ENCODE measurements around the gene APH1B. TPM values are rescaled to one million over a fixed set of nuclear protein-coding genes. Genes with fewer than 3 reads are reported as not detected.

Gene APH1B
- total RNA-seq, 2 donors from 2014 or later: 20.9 to 21.2 TPM

DNA sequence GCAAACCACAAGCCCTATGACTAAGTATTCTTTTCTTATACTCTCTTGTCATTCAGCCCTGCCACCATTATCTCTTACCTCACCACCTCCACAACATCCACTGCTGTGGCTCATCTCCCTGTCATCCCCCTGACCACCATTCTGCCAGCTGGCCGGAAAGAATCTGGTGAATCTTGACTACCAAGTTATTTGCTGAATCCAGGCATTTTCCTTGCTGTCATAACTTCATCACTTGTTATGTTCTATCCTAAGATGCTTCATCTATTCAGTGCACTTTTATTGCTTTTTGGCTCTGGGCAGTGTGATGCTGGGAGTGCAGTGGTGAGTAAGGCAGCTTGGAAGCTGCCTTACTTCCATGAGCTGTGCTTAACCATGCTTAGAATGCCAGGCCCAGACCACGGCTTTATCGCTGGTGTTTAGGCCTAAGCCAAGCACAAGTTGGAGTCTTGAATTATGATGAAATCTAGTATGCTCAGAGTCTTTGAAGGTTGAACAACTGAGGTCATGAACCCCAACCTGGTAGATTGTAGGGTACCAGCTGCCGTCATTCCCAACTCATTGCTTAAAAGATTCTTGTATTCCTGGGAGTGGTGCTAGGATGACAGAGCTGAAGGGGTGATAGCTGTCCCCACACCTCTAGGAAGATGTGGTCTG is 27.0 kb upstream of the APH1B start:
- no peak for DNase-seq (ENCODE audit: low spot score)
- intact Hi-C loops (cut with DNase I): no loop called here

DNA sequence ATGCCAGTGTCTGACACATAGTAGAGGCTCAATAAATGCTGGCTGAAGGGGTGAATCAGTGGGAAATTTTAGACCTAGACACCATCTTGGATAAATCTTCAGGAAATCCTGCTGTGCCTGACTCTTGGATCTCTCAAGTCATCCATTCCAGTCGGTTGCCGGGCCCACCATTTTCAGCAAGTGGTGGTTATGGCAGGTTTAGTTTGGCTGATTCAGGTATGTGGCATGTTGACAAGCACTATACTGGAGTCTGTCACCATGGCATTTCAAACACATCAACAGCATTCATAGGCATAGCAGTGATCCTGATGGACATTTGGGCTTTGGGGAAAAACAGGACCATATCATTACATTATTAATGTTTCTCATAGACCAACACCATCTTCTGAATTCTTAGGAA is 25.7 kb upstream of the APH1B start:
- DNase-seq (ENCODE audit: low spot score): no peak
- intact Hi-C loops (cut with DNase I): no loop called here

DNA sequence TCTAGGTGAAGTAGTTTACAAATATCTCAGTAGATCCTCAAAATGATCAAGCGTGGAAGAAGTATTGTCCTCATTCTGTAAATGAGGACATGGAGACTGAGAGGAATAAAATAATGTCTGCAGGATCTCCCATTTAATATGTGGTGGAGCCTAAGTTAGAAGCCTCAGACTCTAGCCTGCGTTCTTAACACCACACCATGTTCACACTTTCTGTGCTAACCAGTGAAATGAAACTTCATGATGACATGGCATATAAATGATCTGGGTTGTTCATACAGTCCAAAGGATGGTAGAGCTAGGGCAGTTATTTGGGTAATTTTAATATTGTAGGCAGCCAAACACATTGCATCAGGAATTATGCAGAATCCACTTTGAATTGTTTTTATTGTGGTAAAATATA is 25.1 kb upstream of the APH1B start:
- intact Hi-C loops (cut with DNase I): no loop called here

DNA sequence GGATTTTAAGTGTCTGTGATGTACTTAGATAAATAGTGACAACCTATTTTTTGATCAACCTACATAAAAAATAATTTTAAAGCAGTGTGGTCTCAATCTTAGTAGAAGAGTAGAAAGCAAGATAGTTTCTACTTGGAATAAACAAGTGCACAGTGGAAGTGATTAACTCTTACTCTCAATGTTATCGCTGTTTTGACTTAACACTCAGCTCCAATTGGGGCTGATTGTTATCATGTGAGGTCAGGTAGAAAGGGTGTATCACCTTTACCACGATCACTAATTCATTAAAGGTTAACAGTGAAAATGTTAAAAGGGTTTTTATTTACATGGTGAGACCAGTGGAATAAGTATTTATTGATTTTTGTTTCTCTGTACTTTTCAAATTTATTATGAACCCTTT is 22.4 kb upstream of the APH1B start:
- DNase-seq (ENCODE audit: low spot score): no peak
- intact Hi-C loops (cut with DNase I): no loop called here

More for the DNA sequence above, 25.1 kb upstream of the APH1B start:
- DNase-seq (ENCODE audit: low spot score): no peak

DNA sequence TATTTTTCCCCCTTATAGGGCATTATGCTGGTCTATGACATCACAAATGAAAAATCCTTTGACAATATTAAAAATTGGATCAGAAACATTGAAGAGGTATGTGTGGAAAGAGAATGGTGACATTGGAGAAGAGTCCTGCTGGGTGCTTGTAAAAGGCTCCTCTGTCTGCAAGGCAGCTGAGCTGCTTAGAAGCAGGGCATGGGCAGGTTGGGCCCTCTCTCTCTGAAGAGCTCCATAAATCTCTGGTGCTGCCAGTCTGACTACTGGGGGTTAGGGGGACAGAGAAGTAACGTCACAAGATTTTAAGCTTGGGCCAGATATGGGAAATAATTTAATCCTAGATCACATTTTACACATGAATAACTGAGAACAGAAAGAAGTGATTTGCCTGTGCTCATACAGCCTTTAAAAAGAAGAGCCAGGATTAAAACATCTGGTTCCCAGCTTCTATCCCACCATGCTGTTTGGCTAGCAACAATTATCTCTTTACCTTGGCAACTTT is 21.9 kb upstream of the APH1B start:
- intact Hi-C loops (cut with DNase I): no loop called here
- DNase-seq (ENCODE audit: low spot score): no peak

DNA sequence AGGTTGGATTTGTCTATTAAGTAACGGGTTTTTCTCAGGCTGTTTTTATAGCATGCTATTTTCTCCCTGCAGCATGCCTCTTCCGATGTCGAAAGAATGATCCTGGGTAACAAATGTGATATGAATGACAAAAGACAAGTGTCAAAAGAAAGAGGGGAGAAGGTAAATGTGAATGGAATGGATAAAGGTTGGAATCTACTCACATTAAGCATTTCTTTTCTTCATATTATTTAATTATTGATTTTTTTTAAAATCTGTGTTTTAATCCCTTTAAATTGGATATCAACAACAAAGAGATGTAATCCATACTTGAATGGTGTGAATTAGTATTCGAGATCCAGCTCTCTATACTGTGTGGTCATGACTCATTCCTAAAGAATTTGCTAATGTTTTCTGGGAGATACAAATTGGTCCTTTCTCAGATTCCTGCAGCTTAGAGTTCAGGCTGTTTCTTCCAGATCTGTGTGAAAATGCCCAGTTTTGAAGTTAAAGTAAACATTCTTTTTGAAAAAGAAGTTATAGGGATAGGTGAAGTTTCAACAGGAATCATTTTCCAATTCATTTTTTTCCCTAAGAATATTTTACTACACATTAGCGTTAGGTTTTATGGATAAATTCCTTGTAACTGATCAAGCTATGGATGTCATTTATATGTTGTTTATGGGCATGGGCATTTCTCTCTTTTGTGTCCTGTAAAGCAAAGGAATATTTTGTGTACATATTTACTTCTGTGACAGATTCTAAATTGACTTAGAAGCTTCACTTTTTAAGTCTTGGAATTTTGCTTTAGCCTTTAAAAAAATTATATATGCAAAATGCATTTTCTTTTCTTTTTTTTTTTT is 20.8 kb upstream of the APH1B start:
- intact Hi-C loops (cut with DNase I): no loop called here
- no peak for DNase-seq (ENCODE audit: low spot score)

DNA sequence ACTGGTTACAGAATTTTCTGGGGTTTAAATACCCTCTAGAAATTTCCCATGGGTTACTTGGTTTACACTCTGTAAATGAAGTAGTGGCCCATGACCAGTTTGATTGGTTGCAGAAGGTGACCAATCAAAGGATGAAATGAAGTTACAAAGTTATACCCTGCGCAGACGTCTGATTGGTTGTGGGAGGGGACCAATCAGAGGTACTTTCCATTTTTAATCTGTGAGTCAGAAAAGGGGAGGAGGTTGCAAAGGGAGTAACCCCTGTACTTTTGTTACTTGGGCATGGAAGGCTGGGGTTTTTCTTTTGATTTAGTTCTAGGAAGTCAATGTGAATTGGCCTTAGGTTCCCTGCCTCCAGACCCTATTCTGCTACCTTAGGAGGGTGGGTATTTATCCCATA is 18.7 kb upstream of the APH1B start:
- intact Hi-C loops (cut with DNase I): no loop called here
- DNase-seq (ENCODE audit: low spot score): no peak

DNA sequence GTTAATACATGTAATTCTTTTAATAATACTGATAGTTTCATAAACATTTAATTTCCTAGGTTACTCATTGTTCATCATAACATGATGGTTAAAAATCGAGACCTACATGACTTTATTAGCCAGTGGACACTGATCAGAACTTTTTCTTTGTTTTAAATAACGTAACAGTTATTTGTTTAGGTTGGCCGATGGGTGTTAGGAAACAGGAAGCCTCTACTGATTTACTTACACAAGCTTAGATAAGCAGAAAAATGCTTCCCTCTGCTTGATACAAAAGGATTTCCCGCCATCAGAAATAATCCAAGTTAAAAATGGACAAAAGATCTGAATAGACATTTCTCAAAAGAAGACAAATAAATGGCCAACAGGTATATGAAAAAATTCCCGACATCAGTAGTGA is 16.6 kb upstream of the APH1B start:
- intact Hi-C loops (cut with DNase I): loop anchor here in 1 of 2 donors (10.0 kb wide), 1 partner anchor 96 kb away; no protein-coding TSS in a partner anchor
- DNase-seq (ENCODE audit: low spot score): no peak

DNA sequence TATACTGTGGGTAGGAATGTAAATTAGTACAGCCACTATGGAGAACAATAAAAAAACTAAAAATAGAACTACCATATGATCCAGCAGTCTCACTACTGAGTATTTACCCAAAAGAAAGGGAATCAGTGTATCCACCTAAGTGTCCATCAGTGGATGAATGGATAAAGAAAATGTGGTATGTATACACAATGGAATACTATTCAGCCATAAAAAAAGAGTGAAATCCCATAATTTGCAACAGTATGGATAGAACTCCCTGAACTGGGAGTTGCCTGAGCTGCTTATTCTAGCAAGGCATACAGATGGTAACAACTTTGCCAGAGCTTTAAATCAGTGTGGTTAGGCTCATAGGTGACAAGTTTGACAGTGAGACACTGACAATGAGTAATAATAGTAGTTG is 16.1 kb upstream of the APH1B start:
- DNase-seq (ENCODE audit: low spot score): no peak
- intact Hi-C loops (cut with DNase I): loop anchor here in 1 of 2 donors (10.0 kb wide), 1 partner anchor 97 kb away; no protein-coding TSS in a partner anchor

DNA sequence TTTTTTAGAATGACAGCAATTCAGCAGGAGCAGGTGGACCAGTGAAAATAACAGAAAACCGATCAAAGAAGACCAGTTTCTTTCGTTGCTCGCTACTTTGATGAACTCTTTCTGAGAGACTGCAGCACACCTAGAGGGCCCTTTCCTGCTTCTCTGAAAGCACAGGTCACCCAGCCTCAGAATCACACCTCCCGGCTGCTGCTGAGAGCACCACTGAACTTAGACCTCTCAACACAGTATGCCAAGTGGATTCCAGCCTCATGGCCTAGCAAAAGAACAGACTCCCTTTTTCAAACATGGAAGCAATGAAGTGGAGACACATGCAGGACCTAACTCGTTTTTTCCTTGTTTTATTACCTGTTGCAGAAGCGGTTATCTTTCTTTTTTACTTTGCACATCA is 13.9 kb upstream of the APH1B start:
- intact Hi-C loops (cut with DNase I): loop anchor here in 1 of 2 donors (10.0 kb wide), 1 partner anchor 99 kb away; no protein-coding TSS in a partner anchor

DNA sequence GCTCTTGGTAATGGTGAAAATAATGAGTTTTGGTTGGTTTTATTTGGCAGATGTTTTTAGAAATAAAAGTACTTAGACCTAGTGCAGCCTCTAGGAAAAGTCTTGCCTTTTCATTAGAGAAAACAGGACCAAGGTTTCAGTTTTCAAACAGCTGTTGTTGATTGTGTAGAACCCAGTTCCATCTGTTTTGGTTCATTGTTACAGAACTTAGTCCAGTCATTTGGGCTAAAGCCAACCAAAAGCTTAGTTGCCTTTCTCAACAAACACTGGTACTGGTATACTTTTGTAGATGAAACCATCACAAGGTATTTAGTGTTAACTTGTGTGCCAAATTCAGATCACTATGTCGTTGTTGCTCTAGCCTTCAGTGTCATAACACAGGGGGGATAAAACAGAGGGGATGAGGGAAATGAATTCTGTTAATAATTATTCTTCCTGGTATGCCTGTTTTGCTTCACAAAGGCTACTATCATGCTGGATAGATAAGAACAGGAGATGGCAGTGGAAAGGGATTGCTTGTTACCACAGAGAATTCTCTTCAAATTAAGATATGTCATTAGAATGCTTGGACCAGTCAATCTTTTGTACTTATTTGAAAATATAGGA is 12.6 kb upstream of the APH1B start:
- DNase-seq (ENCODE audit: low spot score): no peak
- intact Hi-C loops (cut with DNase I): loop anchor here in 1 of 2 donors (10.0 kb wide), 1 partner anchor 100 kb away; no protein-coding TSS in a partner anchor

More for the DNA sequence above, 13.9 kb upstream of the APH1B start:
- no peak for DNase-seq (ENCODE audit: low spot score)

DNA sequence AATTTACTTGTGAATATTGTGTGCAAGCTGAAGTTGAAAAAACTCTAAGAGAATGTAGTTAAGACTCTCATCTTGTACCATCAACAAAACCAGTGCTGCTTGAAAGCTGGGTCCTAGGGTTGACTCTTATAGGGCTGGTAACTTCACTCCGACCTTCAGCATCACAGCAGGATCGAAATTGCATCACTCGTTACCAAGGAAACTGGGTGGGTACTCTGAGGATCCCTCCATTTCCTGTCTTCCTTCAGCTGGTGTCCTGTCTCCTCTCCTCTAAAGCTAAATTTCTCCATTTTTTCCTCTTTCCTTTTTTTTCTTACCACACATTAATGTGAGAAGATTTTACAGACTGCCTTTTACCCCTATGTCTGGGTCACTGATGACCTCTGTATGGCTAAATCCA is 3.0 kb upstream of the APH1B start:
- DNase-seq (ENCODE audit: low spot score): no peak

DNA sequence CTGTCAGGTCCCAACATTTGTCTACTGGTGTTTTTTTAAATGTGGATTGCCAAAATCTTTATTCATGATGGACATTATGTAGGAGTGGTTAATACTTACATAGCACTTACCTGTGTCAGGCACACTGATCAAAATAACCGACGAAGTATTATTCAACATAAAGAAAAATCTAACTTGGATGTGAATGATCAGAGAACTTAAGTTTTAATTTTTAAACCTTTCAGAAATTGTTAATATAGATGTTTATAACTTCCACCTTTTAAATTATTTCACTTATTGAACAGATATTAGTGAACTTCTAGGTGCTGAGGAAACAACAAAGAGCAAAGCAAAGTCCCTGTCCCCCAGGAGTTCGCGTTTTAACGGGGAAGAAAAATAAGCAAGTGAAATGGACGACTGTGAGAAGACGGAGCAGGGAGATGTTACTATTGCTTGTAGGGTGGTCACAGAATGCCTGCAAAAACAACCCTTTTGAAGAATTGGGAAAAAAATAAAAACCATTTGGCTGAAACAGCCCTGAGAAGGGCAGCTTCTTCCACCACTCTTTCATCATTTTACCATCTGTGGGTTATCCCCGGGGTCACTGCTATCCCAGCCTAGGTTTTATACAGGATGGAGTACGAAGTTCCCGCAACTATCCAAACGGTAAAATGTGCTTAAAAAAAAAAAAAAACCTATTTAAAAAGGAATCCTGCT is 915 bp upstream of the APH1B start:
- intact Hi-C loops (cut with DNase I): no loop called here
- no peak for DNase-seq (ENCODE audit: low spot score)

More for the DNA sequence above, 3.0 kb upstream of the APH1B start:
- intact Hi-C loops (cut with DNase I): no loop called here

DNA sequence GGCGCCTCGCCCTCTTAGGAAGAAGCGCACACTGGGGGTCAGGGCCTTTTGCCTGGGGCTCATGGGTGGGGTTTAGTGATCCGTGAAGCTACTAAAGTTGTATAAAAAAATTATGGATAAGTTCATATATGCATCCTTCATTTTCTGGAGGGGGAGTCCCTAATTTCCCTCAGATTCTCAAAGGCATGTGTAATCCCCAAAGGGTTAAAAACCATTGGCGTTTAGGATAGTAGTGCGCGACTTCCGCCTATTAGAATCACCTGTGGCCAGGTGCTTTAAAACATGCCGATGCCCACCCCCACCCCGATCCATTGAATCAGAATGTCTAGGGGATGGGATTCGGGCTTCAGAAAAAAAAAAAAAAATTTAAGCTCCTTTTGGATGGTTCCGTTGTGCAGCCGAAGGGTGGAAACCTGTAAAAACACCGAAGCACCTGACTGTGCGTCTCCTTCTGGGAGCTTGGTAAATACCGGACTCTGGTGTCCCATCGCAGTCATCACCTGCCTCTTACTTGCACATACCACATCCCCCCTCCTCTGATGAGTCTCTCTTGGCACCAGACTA is 570 bp downstream of the APH1B start:
- DNase-seq (ENCODE audit: low spot score): no peak
- intact Hi-C loops (cut with DNase I): no loop called here

DNA sequence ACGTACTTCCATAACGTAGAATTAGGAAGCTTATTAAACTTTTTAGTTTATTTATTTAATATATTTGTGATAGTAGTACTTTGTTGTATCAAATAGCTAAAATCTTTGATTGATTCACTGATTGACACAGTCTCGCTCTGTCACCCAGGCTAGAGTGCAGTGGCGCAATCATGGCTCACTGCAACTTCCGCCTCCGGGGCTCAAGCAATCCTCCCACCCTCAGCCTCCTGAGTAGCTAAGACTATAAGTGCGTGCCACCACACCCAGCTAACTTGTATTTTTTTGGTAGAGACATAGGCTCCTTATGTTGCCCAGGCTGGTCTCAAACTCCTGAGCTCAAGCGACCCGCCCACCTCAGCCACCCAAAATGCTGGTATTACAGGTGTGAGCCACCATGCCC is 5.7 kb downstream of the APH1B start:
- intact Hi-C loops (cut with DNase I): no loop called here
- peak; percentile 88 for DNase-seq (ENCODE audit: low spot score)

DNA sequence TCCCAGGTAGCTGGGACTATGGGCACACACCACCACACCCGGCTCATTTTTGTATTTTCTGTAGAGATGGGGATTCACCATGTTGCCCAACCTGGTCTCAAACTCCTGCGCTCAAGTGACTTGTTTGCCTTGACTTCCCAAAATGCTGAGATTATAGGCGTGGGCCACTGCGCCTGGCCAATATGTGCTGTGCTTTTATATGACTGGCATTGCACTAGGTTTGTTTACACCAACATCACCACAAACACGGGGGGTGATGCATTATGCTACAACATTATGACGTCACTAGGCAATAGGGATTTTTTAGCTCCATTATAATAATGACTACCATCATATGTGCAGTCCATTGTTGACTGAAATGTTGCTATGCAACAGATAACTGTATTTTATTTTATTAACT is 6.9 kb downstream of the APH1B start:
- no peak for DNase-seq (ENCODE audit: low spot score)
- intact Hi-C loops (cut with DNase I): no loop called here

DNA sequence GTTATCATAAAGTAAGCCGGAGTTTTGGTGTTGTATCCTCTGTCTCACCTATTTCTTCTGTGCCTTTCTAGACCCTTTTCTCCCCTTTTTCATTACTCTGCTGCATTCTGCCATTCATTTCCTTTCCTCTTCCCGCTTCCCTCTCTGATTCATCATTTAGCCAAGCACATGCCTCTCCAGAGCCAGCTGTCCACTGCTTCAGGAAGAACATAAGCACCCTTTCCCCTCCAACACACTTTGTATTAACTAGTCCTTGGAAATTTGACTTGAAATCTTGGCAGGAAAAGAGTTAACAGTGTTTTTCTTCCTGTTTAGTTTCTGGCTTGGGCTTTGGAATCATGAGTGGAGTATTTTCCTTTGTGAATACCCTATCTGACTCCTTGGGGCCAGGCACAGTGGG is 9.7 kb downstream of the APH1B start:
- intact Hi-C loops (cut with DNase I): no loop called here
- no peak for DNase-seq (ENCODE audit: low spot score)

DNA sequence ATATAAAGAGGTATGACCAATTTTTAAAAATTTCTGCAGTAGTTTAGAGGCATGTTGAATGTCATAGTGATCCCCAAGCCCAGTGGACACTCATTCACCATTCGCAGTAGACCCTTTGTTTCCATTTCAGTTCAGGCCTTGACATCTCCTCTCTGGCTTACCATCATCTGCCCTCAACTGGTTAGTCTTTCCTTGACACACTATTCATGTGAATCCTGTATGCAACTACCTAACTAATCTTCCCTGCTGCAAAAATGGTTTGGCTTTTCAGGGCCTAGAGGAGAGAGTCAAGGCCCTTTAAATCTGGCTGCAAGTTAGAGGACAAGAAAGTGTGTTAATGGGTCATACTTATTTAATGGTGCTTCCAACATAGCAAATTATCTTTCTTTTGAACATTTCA is 10.9 kb downstream of the APH1B start:
- intact Hi-C loops (cut with DNase I): loop anchor here in 1 of 2 donors (2.0 kb wide), 1 partner anchor 114 kb away; no protein-coding TSS in a partner anchor
- no peak for DNase-seq (ENCODE audit: low spot score)

DNA sequence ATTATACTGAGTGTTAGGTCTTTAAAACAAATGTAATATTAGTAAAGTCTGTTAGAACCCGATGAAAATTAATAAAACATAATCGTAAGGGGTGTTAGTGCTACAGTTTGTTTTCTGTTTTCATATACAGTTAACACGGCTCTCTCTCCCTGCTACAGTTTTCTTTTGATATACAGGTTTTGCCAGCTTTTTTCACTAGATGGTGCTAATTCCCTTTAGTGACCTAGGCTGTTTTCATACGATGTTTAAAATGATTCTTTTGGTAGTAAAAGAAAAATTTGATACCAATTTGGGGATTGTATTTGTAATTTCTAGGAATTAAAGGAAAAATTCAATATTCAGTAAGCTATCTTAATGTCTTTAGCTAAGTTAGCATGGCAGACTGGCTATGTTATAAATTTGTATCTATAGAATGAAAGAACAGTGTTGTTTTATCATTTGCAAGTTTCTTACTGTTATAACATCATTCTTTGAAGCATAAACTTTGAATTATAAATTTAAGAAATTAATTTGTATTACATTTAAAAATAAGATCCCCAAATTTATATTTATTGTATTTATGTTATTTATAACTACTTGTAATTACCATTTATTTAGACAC is 11.5 kb downstream of the APH1B start:
- DNase-seq (ENCODE audit: low spot score): no peak
- intact Hi-C loops (cut with DNase I): loop anchor here in 1 of 2 donors (2.0 kb wide), 1 partner anchor 114 kb away; no protein-coding TSS in a partner anchor

Data from posterior vena cava (tissue), 2 donors.